IMR-90 (cell line): ENCODE data around the gene ATP11A. TPM values are rescaled to one million over a fixed set of nuclear protein-coding genes. Genes with fewer than 3 reads are reported as not detected.

ENCODE experiments used
- ATAC-seq: fragments of 200-7000 bp; cut with Tn5 transposase; 2 replicates; pipeline ENCODE4 v1.9.1; 2020; ENCODE audit warnings: low read depth, mild to moderate bottlenecking, moderate library complexity
- BruUV-seq: library from RNA; stranded (reverse); fragments of 400-500 nt; replicated peaks from 2 replicates; lab custom pipeline; 2021; lab: Mats Ljungman, UMichigan
- CTCF ChIA-PET: fragments of 300-600 bp; formaldehyde crosslinking; extraction: SDS; loops from one replicate; lab custom pipeline; 2021; ENCODE audit warnings: antibody characterized with exemption; lab: Yijun Ruan, JAX
- POLR2A ChIA-PET: fragments of 300-600 bp; sonication (Branson Sonifier 250); formaldehyde crosslinking; loops from one replicate; lab custom pipeline; 2022; ENCODE audit warnings: antibody characterized with exemption; ENCODE audit not compliant: unreplicated experiment; lab: Charles Lee
- DNase-seq: peaks from one replicate; pipeline ENCODE4 v3.0.0; 2013
- H2AFZ ChIP-seq: replicated peaks from 2 replicates; pipeline ENCODE3; 2013; ENCODE audit warnings: low read length, mild to moderate bottlenecking; ENCODE audit not compliant: poor library complexity
- H2AK5ac ChIP-seq: 2 replicates; pipeline ENCODE4 v1.6.1; 2013; ENCODE audit warnings: low read depth, low read length, inconsistent platforms
- H2AK9ac ChIP-seq: replicated peaks from 2 replicates; pipeline ENCODE3; 2013; ENCODE audit warnings: mild to moderate bottlenecking, low read depth, low read length, moderate library complexity; ENCODE audit not compliant: poor library complexity
- H2BK120ac ChIP-seq: 2 replicates; pipeline ENCODE4 v1.6.1; 2013; ENCODE audit warnings: low read depth, low read length, inconsistent platforms
- H2BK15ac ChIP-seq: 3 replicates; pipeline ENCODE4 v1.6.1; 2013; ENCODE audit warnings: low read depth, low read length, inconsistent platforms
- H2BK20ac ChIP-seq: 2 replicates; pipeline ENCODE4 v1.6.1; 2013; ENCODE audit warnings: low read depth, mild to moderate bottlenecking, inconsistent platforms, low read length, moderate library complexity
- H2BK5ac ChIP-seq: 2 replicates; pipeline ENCODE4 v1.6.1; 2013; ENCODE audit warnings: mild to moderate bottlenecking, low read depth, low read length, inconsistent platforms; ENCODE audit not compliant: poor library complexity, severe bottlenecking
- H3K14ac ChIP-seq: replicated peaks from 2 replicates; pipeline ENCODE4 v1.6.1; 2013; ENCODE audit warnings: low read depth, low read length, inconsistent platforms
- H3K18ac ChIP-seq: 2 replicates; pipeline ENCODE4 v1.6.1; 2013; ENCODE audit warnings: low read depth, low read length, control low read depth
- H3K23ac ChIP-seq: 2 replicates; pipeline ENCODE4 v1.6.1; 2013; ENCODE audit warnings: low read depth, low read length, inconsistent platforms
- H3K27ac ChIP-seq: 2 replicates; pipeline ENCODE4 v1.5.1; 2013; ENCODE audit warnings: mild to moderate bottlenecking, control low read depth, low read length; ENCODE audit not compliant: insufficient read depth
- H3K27me3 ChIP-seq: 2 replicates; pipeline ENCODE4 v1.6.1; 2013; ENCODE audit warnings: low read length; ENCODE audit not compliant: control insufficient read depth, insufficient read depth
- H3K36me3 ChIP-seq: 2 replicates; pipeline ENCODE4 v1.6.1; 2013; ENCODE audit warnings: low read length, mixed read lengths; ENCODE audit not compliant: control insufficient read depth, insufficient read depth
- H3K4ac ChIP-seq: 2 replicates; pipeline ENCODE4 v1.6.1; 2013; ENCODE audit warnings: low read depth, low read length, inconsistent platforms
- H3K4me1 ChIP-seq: 2 replicates; pipeline ENCODE4 v1.6.1; 2013; ENCODE audit warnings: low read length, mixed read lengths; ENCODE audit not compliant: control insufficient read depth, insufficient read depth
- H3K4me2 ChIP-seq: 2 replicates; pipeline ENCODE4 v1.6.1; 2013; ENCODE audit warnings: low read depth, mild to moderate bottlenecking, control low read depth, low read length, moderate library complexity
- H3K4me3 ChIP-seq: 2 replicates; pipeline ENCODE4 v1.5.1; 2013; ENCODE audit warnings: low read depth, mild to moderate bottlenecking, control low read depth, low read length, moderate library complexity; ENCODE audit not compliant: insufficient read depth
- H3K56ac ChIP-seq: 2 replicates; pipeline ENCODE4 v1.6.1; 2013; ENCODE audit warnings: low read length, inconsistent platforms; ENCODE audit not compliant: insufficient read depth; ENCODE audit errors: extremely low read depth
- H3K79me1 ChIP-seq, 2 experiments: 2 replicates each; pipeline ENCODE4 v1.6.1; 2013; ENCODE audit warnings: low read length in 2 of 2, inconsistent platforms in 1 of 2, low read depth in 1 of 2
- H3K9ac ChIP-seq: 2 replicates; pipeline ENCODE4 v1.6.1; 2013; ENCODE audit warnings: low read depth, low read length, control low read depth
- H3K9me1 ChIP-seq: 2 replicates; pipeline ENCODE4 v1.6.1; 2013; ENCODE audit warnings: low read length, inconsistent platforms; ENCODE audit not compliant: insufficient read depth
- H3K9me3 ChIP-seq: 2 replicates; pipeline ENCODE4 v1.6.1; 2013; ENCODE audit warnings: low read length; ENCODE audit not compliant: control insufficient read depth, insufficient read depth
- H4K20me1 ChIP-seq: 2 replicates; pipeline ENCODE4 v1.6.1; 2013; ENCODE audit warnings: low read length, inconsistent platforms; ENCODE audit not compliant: insufficient read depth
- H4K5ac ChIP-seq: 2 replicates; pipeline ENCODE4 v1.6.1; 2013; ENCODE audit warnings: mild to moderate bottlenecking, low read depth, low read length, control low read depth
- H4K8ac ChIP-seq, 2 experiments: 2 replicates each; pipeline ENCODE4 v1.6.1; 2013; ENCODE audit warnings: low read depth in 2 of 2, low read length in 2 of 2, control low read depth in 1 of 2, inconsistent platforms in 1 of 2
- H4K91ac ChIP-seq: 2 replicates; pipeline ENCODE4 v1.6.1; 2013; ENCODE audit warnings: low read depth, low read length, inconsistent platforms; ENCODE audit not compliant: insufficient read depth
- CEBPB ChIP-seq: IDR thresholded peaks from 2 replicates; pipeline ENCODE4 v1.6.1; 2012; ENCODE audit warnings: low read depth, low read length, improper control_type of control experiment
- NFE2L2 ChIP-seq: fragments of 150-350 bp; IDR thresholded peaks from 2 replicates; pipeline ENCODE4 v1.6.1; 2016; ENCODE audit warnings: low read depth, mild to moderate bottlenecking, low read length
- RAD21 ChIP-seq: IDR thresholded peaks from 2 replicates; pipeline ENCODE4 v1.6.1; 2012; ENCODE audit warnings: low read length, improper control_type of control experiment
- WGBS, 2 experiments: methylation state at CpG; one replicate each; pipeline versions ENCODE4 v1.1.5 to v1.1.7; 2013; ENCODE audit warnings: missing lambda C conversion rate in 2 of 2; ENCODE audit not compliant: insufficient read length in 1 of 2; ENCODE audit errors: extremely low coverage in 2 of 2; 5-methylcytosine and 5-hydroxymethylcytosine counted together
- dilution Hi-C: fragments of 300-500 bp; cut with HindIII; formaldehyde crosslinking; loops from one replicate; pipeline ENCODE4 v1.14.3; 2018; ENCODE audit warnings: low sequenced_read_pairs; ENCODE audit not compliant: unreplicated experiment
- in situ Hi-C: fragments of 300-500 bp; cut with MboI; formaldehyde crosslinking; loops from 3 replicates; pipeline ENCODE4 v1.14.3; 2019; ENCODE audit warnings: low sequenced_read_pairs, inconsistent platforms, mixed read lengths
- intact Hi-C: fragments of 100-400 bp; cut with micrococcal nuclease; formaldehyde crosslinking; loops from 2 replicates; pipeline ENCODE4 v1.10.0; 2022
- polyA plus RNA-seq, 3 experiments: library from polyadenylated mRNA; depleted of rRNA; stranded (reverse); fragments of >200 nt; gene quantifications; 2 replicates each; pipeline ENCODE4 v1.2.3, GENCODE V29; 2012; ENCODE audit warnings: low replicate concordance in 1 of 3
- total RNA-seq: library from RNA; depleted of rRNA; stranded (reverse); fragments of >200 nt; gene quantifications from 2 replicates; pipeline ENCODE4 v1.2.3, GENCODE V29; 2012

Gene ATP11A
- total and polyA plus RNA-seq, 2 of the 4 experiments (the other 2 are of a cell fraction) = 8.4 to 12.0 TPM

DNA sequence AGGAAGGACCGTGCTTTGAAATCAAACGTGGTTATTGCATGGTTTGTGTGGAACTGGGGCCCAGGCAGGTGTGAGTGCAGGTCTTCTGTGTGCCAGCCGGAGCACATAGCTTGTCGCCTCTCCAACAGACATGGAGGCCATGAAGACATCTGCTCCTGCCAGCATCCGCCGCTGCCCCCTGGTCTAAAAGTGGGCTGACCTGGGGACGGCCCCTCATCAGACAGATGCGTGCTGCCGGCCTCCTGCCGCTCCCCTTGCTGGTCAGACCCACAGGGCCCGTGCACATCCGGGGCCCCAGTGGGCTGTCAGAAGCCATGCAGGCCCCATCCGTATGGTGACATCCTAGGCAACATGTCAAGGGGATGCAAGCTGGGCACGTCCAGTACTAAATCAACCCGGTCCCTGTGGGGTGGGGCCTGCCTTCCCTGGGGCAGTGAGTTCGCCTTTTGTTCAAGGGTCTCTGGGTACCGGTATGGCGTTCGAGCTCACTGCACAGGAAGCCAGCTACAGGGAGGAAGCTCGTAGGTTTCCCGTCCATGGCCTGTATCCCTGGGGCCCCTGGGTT, 191.2 kb downstream of the ATP11A start:
- Histone ChIP-seq H3K27ac (no peak overlapping the region), H3K18ac (no peak overlapping the region), H4K5ac (no peak overlapping the region), H3K4me2 (no peak overlapping the region), H3K9ac (no peak overlapping the region), H2BK20ac (no peak overlapping the region), H4K8ac (no peak overlapping the region), H3K23ac (no peak overlapping the region), H3K56ac (no peak overlapping the region), H3K4ac (no peak overlapping the region), H2AFZ (no peak overlapping the region), H3K9me3 (no peaks in the 10 kb centered on the region), H2BK5ac (no peak overlapping the region), H2BK120ac (no peak overlapping the region), H4K91ac (no peak overlapping the region), H2BK15ac (no peak overlapping the region), H3K36me3 (peaks cover 32% of the 10 kb centered on the region), H3K27me3 (no peaks in the 10 kb centered on the region), H3K79me1 (no peaks in the 10 kb centered on the region), H3K4me3 (no peak overlapping the region), H3K14ac (no peak overlapping the region), H2AK9ac (no peak overlapping the region), H3K4me1 (peaks cover 2% of the 10 kb centered on the region; the same call in 1 of the 2 replicates), H3K9me1 (peaks cover 9% of the 10 kb centered on the region), H2AK5ac (no peak overlapping the region), H4K20me1 (no peaks in the 10 kb centered on the region; the same call in 1 of the 2 replicates)
- intact Hi-C loops = no loop called here
- in situ Hi-C loops = no loop called here
- dilution Hi-C loops = no loop called here
- ChIA-PET POLR2A (no interaction called here), CTCF (no interaction called here)
- 85% methylated on average over 10 of the region's 21 CpGs; no CpG with 5 or more reads in 1 of the 2 experiments for WGBS, 2 experiments
- no peak for DNase-seq
- no peak for ATAC-seq
- no TSS peak for BruUV-seq
- TF ChIP-seq RAD21 (no peak), NFE2L2 (no peak), CEBPB (no peak)
